PC-3 (cell line): ENCODE results near the gene TUBA3C. TPM values are rescaled to one million over a fixed set of nuclear protein-coding genes. Genes with fewer than 3 reads are reported as not detected.

Source experiments
- ATAC-seq: fragments of 200-7000 bp; cut with Tn5 transposase; 2 replicates; pipeline ENCODE4 v1.9.1; 2020; ENCODE audit warnings: mild to moderate bottlenecking, moderate library complexity
- BruUV-seq: library from RNA; stranded (reverse); fragments of 400-500 nt; replicated peaks from 2 replicates; lab custom pipeline; 2021; lab: Mats Ljungman, UMichigan
- CTCF ChIA-PET: fragments of 300-600 bp; sonication (Branson Sonifier 250); formaldehyde crosslinking; loops from one replicate; lab custom pipeline; 2022; ENCODE audit warnings: antibody characterized with exemption; lab: Charles Lee
- POLR2A ChIA-PET: fragments of 300-600 bp; sonication (Branson Sonifier 250); formaldehyde crosslinking; loops from one replicate; lab custom pipeline; 2022; ENCODE audit warnings: antibody characterized with exemption; ENCODE audit not compliant: unreplicated experiment; lab: Charles Lee
- DNase-seq: peaks from one replicate; pipeline ENCODE4 v3.0.0-alpha.2; 2015
- H2AFZ ChIP-seq: fragments of 300-600 bp; sonication (generic); 2 replicates; pipeline ENCODE4 v1.6.0; 2016; ENCODE audit warnings: antibody characterized with exemption, low read length
- H3F3A ChIP-seq: fragments of 300-600 bp; sonication (generic); one replicate; pipeline ENCODE4 v1.6.0; 2017; ENCODE audit warnings: antibody characterized with exemption, low read length, control low read depth, mild to moderate bottlenecking; ENCODE audit not compliant: unreplicated experiment
- H3K27ac ChIP-seq: fragments of 300-600 bp; sonication (generic); 2 replicates; pipeline ENCODE4 v1.5.1; 2016; ENCODE audit warnings: mild to moderate bottlenecking, low read length
- H3K27me3 ChIP-seq: fragments of 300-600 bp; sonication (generic); 2 replicates; pipeline ENCODE4 v1.6.1; 2016; ENCODE audit warnings: low read length, mixed read lengths
- H3K36me3 ChIP-seq: fragments of 300-600 bp; sonication (generic); 2 replicates; pipeline ENCODE4 v1.6.1; 2016; ENCODE audit warnings: low read depth, mixed run types, low read length, mixed read lengths
- H3K4me1 ChIP-seq: fragments of 300-600 bp; sonication (generic); 2 replicates; pipeline ENCODE4 v1.5.1; 2016; ENCODE audit warnings: low read length; ENCODE audit not compliant: insufficient read depth
- H3K4me2 ChIP-seq: fragments of 300-600 bp; sonication (generic); 2 replicates; pipeline ENCODE4 v1.6.0; 2016; ENCODE audit warnings: low read length
- H3K4me3 ChIP-seq: fragments of 300-600 bp; sonication (generic); 2 replicates; pipeline ENCODE4 v1.5.1; 2016; ENCODE audit warnings: mild to moderate bottlenecking, low read length, mixed read lengths
- H3K79me2 ChIP-seq: fragments of 300-600 bp; sonication (generic); 2 replicates; pipeline ENCODE4 v1.6.1; 2017; ENCODE audit warnings: low read length, mixed read lengths
- H3K9ac ChIP-seq: fragments of 300-600 bp; sonication (generic); 2 replicates; pipeline ENCODE4 v1.6.0; 2016; ENCODE audit warnings: mild to moderate bottlenecking, low read length
- H3K9me2 ChIP-seq: fragments of 300-600 bp; sonication (generic); replicated peaks from 2 replicates; pipeline ENCODE4 v1.6.1; 2016; ENCODE audit warnings: mixed run types, low read length, mixed read lengths
- H3K9me3 ChIP-seq: fragments of 300-600 bp; sonication (generic); 2 replicates; pipeline ENCODE4 v1.6.1; 2016; ENCODE audit warnings: low read length, mixed read lengths
- H4K20me1 ChIP-seq: fragments of 300-600 bp; sonication (generic); 2 replicates; pipeline ENCODE4 v1.6.1; 2016; ENCODE audit warnings: low read length, mixed read lengths
- CTCF ChIP-seq: fragments of 300-600 bp; sonication (generic); conservative IDR thresholded peaks from 2 replicates; pipeline ENCODE4 v1.5.1; 2017; ENCODE audit warnings: antibody characterized with exemption, low read depth, mild to moderate bottlenecking, low read length
- EZH2 ChIP-seq: fragments of 300-600 bp; sonication (generic); IDR thresholded peaks from one replicate; pipeline ENCODE4 v1.6.1; 2017; ENCODE audit warnings: antibody characterized with exemption, mild to moderate bottlenecking, low read length; ENCODE audit not compliant: unreplicated experiment
- EZH2phosphoT487 ChIP-seq: fragments of 300-600 bp; sonication (generic); IDR thresholded peaks from 2 replicates; pipeline ENCODE4 v1.6.1; 2018; ENCODE audit warnings: mild to moderate bottlenecking, antibody characterized with exemption, low read length, borderline replicate concordance
- intact Hi-C: fragments of 100-400 bp; cut with micrococcal nuclease; formaldehyde crosslinking; loops from 2 replicates; pipeline ENCODE4 v1.9.0; 2023
- total RNA-seq: library from RNA; depleted of rRNA; stranded (reverse); fragments of >200 nt; gene quantifications from 2 replicates; pipeline ENCODE4 v1.2.3, GENCODE V29; 2014

Gene TUBA3C
- total RNA-seq, 1 experiment from 2014 or later: not detected

DNA sequence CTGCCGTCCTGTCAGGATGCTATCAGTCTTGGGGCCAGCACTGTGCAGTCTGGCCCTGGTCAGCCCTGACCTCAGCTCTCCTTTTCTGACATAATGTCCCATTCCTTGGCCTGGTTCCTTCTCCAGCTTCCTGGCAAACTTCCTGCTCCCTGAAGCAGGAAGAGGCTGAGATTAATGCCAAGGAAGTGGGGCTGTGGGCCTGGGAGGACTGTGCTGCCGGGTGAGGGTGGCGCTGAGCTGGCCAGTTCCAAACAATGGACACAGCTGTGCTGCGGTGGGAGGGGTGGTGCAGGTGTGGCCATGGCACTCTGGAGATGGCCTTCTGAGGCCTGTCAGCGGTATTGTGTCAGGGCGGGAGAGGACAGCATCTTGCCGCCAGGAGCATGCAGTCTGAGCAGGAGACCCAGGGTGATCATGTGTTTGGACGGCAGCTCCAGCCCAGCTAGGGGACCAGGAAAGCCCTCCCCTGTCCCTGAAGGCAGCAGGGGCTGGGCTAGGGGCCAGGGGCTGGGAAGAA lies 30.9 kb downstream of the TUBA3C start:
- Histone ChIP-seq H3K4me1 (no peaks in the 10 kb centered on the region), H3K4me3 (no peak overlapping the region), H3K4me2 (no peak overlapping the region), H3K9ac (no peak overlapping the region), H3K36me3 (no peaks in the 10 kb centered on the region), H3K79me2 (no peaks in the 10 kb centered on the region), H3K27ac (no peak overlapping the region), H4K20me1 (no peaks in the 10 kb centered on the region), H3K9me2 (no peaks in the 10 kb centered on the region), H2AFZ (no peak overlapping the region), H3K27me3 (no peaks in the 10 kb centered on the region), H3K9me3 (peaks cover 28% of the 10 kb centered on the region), H3F3A (no peaks in the 10 kb centered on the region)
- ChIA-PET CTCF (no interaction called here), POLR2A (no interaction called here)
- BruUV-seq: no TSS peak
- ATAC-seq (no peak), DNase-seq (no peak)
- intact Hi-C loops: no loop called here
- TF ChIP-seq CTCF (no peak), EZH2 (no peak), EZH2phosphoT487 (no peak)

GRCh38 chr13:19150226-19150625 lies 31.4 kb downstream of the TUBA3C start:
- Histone ChIP-seq H3F3A (no peaks in the 10 kb centered on the region), H3K79me2 (no peaks in the 10 kb centered on the region), H3K4me2 (no peak overlapping the region), H4K20me1 (no peaks in the 10 kb centered on the region), H3K9me3 (peaks cover 28% of the 10 kb centered on the region), H3K36me3 (no peaks in the 10 kb centered on the region), H3K9me2 (no peaks in the 10 kb centered on the region), H3K9ac (no peak overlapping the region), H3K4me3 (no peak overlapping the region), H3K4me1 (no peaks in the 10 kb centered on the region), H2AFZ (no peak overlapping the region), H3K27me3 (no peaks in the 10 kb centered on the region), H3K27ac (no peak overlapping the region)
- TF ChIP-seq EZH2phosphoT487: no peak
- TF ChIP-seq CTCF: no peak
- TF ChIP-seq EZH2: no peak
- no peak for ATAC-seq
- ChIA-PET POLR2A (no interaction called here), CTCF (no interaction called here)
- intact Hi-C loops: no loop called here
- BruUV-seq: no TSS peak
- DNase-seq: no peak

GRCh38 chr13:19148561-19148960 lies 33.1 kb downstream of the TUBA3C start:
- Histone ChIP-seq H3K4me1 (no peaks in the 10 kb centered on the region), H2AFZ (no peak overlapping the region), H3K27ac (no peak overlapping the region), H3K4me3 (no peak overlapping the region), H3K9ac (no peak overlapping the region), H3K79me2 (no peaks in the 10 kb centered on the region), H3K36me3 (no peaks in the 10 kb centered on the region), H4K20me1 (no peaks in the 10 kb centered on the region), H3F3A (no peaks in the 10 kb centered on the region), H3K9me2 (no peaks in the 10 kb centered on the region), H3K27me3 (no peaks in the 10 kb centered on the region), H3K9me3 (peaks cover 21% of the 10 kb centered on the region), H3K4me2 (no peak overlapping the region)
- ATAC-seq (no peak), DNase-seq (no peak)
- CTCF ChIA-PET: no interaction called here
- TF ChIP-seq CTCF (no peak), EZH2 (no peak), EZH2phosphoT487 (no peak)
- BruUV-seq: no TSS peak
- POLR2A ChIA-PET: no interaction called here
- intact Hi-C loops: no loop called here
